Natural killer cell (primary cell): ENCODE measurements around the gene SIRT6. TPM values are rescaled to one million over a fixed set of nuclear protein-coding genes. Genes with fewer than 3 reads are reported as not detected.
"Not testable (repeated sequence)": the region's sequence is repeated elsewhere in the genome, so short reads cannot be mapped to it uniquely, and the experiment has no call there.

ENCODE experiments used
- ATAC-seq, 3 donors: fragments of 150-1000 bp in 2 of 3; fragments of 200-7000 bp in 1 of 3; cut with Tn5 transposase; 1 replicate in 1 of 3; 2 replicates in 2 of 3; pipeline ENCODE4 v1.10.0; 2021; ENCODE audit warnings: mild to moderate bottlenecking in 2 of 3, moderate library complexity in 2 of 3
- DNase-seq, 2 donors: peaks; one replicate each; pipeline versions ENCODE4 v3.0.0 to v3.0.0-alpha.2; 2013 to 2021; ENCODE audit warnings: mixed read lengths in 1 of 2
- H3K27ac ChIP-seq: one replicate; pipeline ENCODE4 v1.5.1; 2013; ENCODE audit warnings: mild to moderate bottlenecking, low read length
- H3K27me3 ChIP-seq: one replicate; pipeline ENCODE4 v1.6.1; 2013; ENCODE audit warnings: low read length; ENCODE audit not compliant: control insufficient read depth, insufficient read depth
- H3K36me3 ChIP-seq: one replicate; pipeline ENCODE4 v1.6.1; 2013; ENCODE audit warnings: low read length; ENCODE audit not compliant: control insufficient read depth, insufficient read depth
- H3K4me1 ChIP-seq: one replicate; pipeline ENCODE4 v1.6.1; 2013; ENCODE audit warnings: low read length; ENCODE audit not compliant: control insufficient read depth, insufficient read depth
- H3K4me3 ChIP-seq: one replicate; pipeline ENCODE4 v1.5.1; 2013; ENCODE audit warnings: low read length
- H3K9me3 ChIP-seq: one replicate; pipeline ENCODE4 v1.6.1; 2013; ENCODE audit warnings: low read length; ENCODE audit not compliant: control insufficient read depth, insufficient read depth
- H3K27ac Mint-ChIP-seq, 2 donors: one replicate each; pipeline ENCODE4 v1.8.0; 2022; ENCODE audit warnings: mild to moderate bottlenecking in 2 of 2, mixed read lengths in 2 of 2, moderate library complexity in 1 of 2
- H3K27me3 Mint-ChIP-seq, 2 donors: one replicate each; pipeline ENCODE4 v1.8.0; 2022; ENCODE audit warnings: low read depth in 2 of 2, mixed read lengths in 2 of 2
- H3K36me3 Mint-ChIP-seq: one replicate; pipeline ENCODE4 v1.8.0; 2022; ENCODE audit warnings: mixed read lengths
- H3K4me1 Mint-ChIP-seq, 2 donors: one replicate each; pipeline ENCODE4 v1.8.0; 2022; ENCODE audit warnings: mixed read lengths in 2 of 2
- H3K4me3 Mint-ChIP-seq: one replicate; pipeline ENCODE4 v1.8.0; 2022; ENCODE audit warnings: mild to moderate bottlenecking, moderate library complexity, mixed read lengths
- H3K9me3 Mint-ChIP-seq, 2 donors: one replicate each; pipeline ENCODE4 v1.8.0; 2022; ENCODE audit warnings: mixed read lengths in 2 of 2
- CTCF ChIP-seq: fragments of 200-600 bp; IDR thresholded peaks from one replicate; pipeline ENCODE4 v1.8.0; 2022; ENCODE audit warnings: antibody characterized with exemption
- WGBS: methylation state at CpG from one replicate; pipeline ENCODE4 v1.1.7; 2013; ENCODE audit warnings: missing lambda C conversion rate; ENCODE audit not compliant: insufficient coverage; 5-methylcytosine and 5-hydroxymethylcytosine counted together
- intact Hi-C: fragments of 100-400 bp; cut with micrococcal nuclease; formaldehyde crosslinking; loops from one replicate; pipeline ENCODE4 v1.14.2; 2022
- total RNA-seq, 4 donors: library from RNA; stranded (reverse); fragments of 120-200 nt in 1 of 4; gene quantifications; one replicate each; pipeline versions ENCODE4 v1.2.3 to v1.2.4, GENCODE V29; 2013 to 2022

The SIRT6 gene
- total RNA-seq, 3 donors from 2014 or later (not counting 1 experiment from before 2014, with no cell fraction given) = 29.5 to 37.4 (median 30.5) TPM

DNA sequence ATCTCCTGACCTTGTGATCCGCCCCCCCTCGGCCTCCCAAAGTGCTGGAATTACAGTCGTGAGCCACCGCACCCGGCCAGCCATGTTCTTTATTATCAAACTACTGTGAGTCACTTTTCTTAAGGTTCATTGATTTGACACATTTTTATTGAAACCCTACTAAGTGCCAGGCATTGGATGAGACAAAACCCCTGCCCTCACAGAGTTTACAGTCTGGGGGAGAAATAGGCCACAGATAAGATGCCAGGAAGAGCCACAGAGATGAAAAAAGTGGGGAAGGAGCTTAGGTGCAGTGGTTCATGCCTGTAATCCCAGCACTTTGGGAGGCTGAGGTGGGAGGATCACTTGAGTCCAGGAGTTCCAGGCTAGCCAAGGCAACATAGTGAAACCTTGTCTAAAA, 43.9 kb downstream of the SIRT6 start:
- intact Hi-C loops = no loop called here
- ATAC-seq = no peak
- Histone ChIP-seq H3K27ac (no peak overlapping the region), H3K4me1 (peaks cover 13% of the 10 kb centered on the region), H3K9me3 (no peaks in the 10 kb centered on the region), H3K27me3 (no peaks in the 10 kb centered on the region), H3K36me3 (no peaks in the 10 kb centered on the region), H3K4me3 (no peak overlapping the region)
- no peak overlapping the region for H3K27ac Mint-ChIP-seq
- H3K27me3 Mint-ChIP-seq = peaks cover 0 to 1% of the 10 kb centered on the region in 2 donors
- DNase-seq = no peak
- H3K9me3 Mint-ChIP-seq = no peaks in the 10 kb centered on the region
- no peaks in the 10 kb centered on the region for H3K36me3 Mint-ChIP-seq
- peaks cover 8 to 14% of the 10 kb centered on the region in 2 donors for H3K4me1 Mint-ChIP-seq
- no peak for TF ChIP-seq CTCF
- H3K4me3 Mint-ChIP-seq = no peak overlapping the region
- 91% methylated on average over 5 of the region's 5 CpGs for WGBS

DNA sequence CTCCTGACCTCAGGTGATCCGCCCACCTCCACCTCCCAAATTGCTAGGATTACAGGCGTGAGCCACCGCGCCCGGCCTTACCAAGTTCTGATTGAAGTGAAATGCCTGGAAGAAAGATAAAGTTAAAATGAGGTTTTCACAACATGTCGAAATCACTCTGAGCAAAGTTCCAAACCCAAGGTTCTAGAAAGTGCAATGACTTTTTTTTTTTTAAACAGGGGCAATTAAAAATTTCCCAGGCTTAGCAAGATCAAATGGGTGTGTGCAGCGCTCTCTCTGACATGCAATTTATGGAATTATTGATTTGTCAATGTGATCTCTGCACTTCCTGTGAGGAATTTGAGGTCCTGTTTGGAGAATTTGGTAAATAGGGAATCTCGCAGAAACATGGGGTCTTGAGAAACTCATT, 45.7 kb downstream of the SIRT6 start:
- H3K4me3 ChIP-seq = no peak overlapping the region
- Mint-ChIP-seq H3K27me3 (no peaks in the 10 kb centered on the region), H3K4me3 (no peak overlapping the region), H3K27ac (no peak overlapping the region), H3K36me3 (no peaks in the 10 kb centered on the region), H3K4me1 (peaks cover 8 to 14% of the 10 kb centered on the region in 2 donors), H3K9me3 (no peaks in the 10 kb centered on the region)
- peaks cover 13% of the 10 kb centered on the region for H3K4me1 ChIP-seq
- no peak overlapping the region for H3K27ac ChIP-seq
- no peak for TF ChIP-seq CTCF
- no peaks in the 10 kb centered on the region for H3K36me3 ChIP-seq
- DNase-seq (no peak), ATAC-seq (no peak)
- intact Hi-C loops = no loop called here
- H3K27me3 ChIP-seq = no peaks in the 10 kb centered on the region
- H3K9me3 ChIP-seq = no peaks in the 10 kb centered on the region
- WGBS = 89% methylated on average over 5 of the region's 8 CpGs

- H3K9me3 Mint-ChIP-seq, ATAC-seq, intact Hi-C loops, H3K27ac ChIP-seq, H3K36me3 ChIP-seq, DNase-seq, H3K9me3 ChIP-seq, H3K27me3 ChIP-seq, H3K36me3 Mint-ChIP-seq, H3K4me3 Mint-ChIP-seq, H3K27ac Mint-ChIP-seq, H3K4me3 ChIP-seq, H3K27me3 Mint-ChIP-seq: not testable (repeated sequence)
- peaks cover 8 to 12% of the 10 kb centered on the region in 2 donors for H3K4me1 Mint-ChIP-seq
- WGBS = 97% methylated on average over 9 of the region's 9 CpGs
- H3K4me1 ChIP-seq = peaks cover 12% of the 10 kb centered on the region
Observed at GRCh38 chr19:4135386-4135785, 47.0 kb downstream of the SIRT6 start.

DNA sequence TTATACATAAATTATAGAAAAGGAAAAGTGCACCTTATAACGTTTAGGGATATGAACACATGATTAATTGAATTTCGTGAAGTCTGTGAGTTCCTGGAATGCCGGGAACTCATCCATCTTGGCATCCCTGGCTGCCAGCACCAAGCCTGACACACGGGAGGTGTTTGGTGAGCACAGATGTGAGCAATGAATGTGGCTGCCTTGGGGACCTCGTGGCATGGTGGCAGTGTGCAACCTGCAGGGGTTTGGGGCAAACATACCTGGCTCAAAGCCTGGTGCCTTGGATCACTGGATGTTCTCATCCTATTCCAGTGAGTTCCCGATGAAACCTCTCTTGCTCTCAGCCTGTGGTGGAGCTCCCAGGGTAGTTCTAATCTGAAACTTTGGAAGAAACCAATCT, 48.0 kb downstream of the SIRT6 start:
- no peaks in the 10 kb centered on the region for H3K9me3 ChIP-seq
- no peak for DNase-seq
- no peak overlapping the region for H3K4me3 ChIP-seq
- no peak for TF ChIP-seq CTCF
- no peaks in the 10 kb centered on the region for H3K36me3 ChIP-seq
- H3K36me3 Mint-ChIP-seq = no peaks in the 10 kb centered on the region
- no peak overlapping the region for H3K4me3 Mint-ChIP-seq
- peaks cover under 1 to 3% of the 10 kb centered on the region in 2 donors for H3K4me1 Mint-ChIP-seq
- peaks cover 1% of the 10 kb centered on the region for H3K4me1 ChIP-seq
- intact Hi-C loops = no loop called here
- WGBS = 65% methylated on average over 6 of the region's 6 CpGs
- no peak for ATAC-seq
- no peaks in the 10 kb centered on the region for H3K27me3 ChIP-seq
- peaks cover 3 to 6% of the 10 kb centered on the region in 2 donors for H3K27me3 Mint-ChIP-seq
- no peak overlapping the region for H3K27ac ChIP-seq
- H3K9me3 Mint-ChIP-seq = no peaks in the 10 kb centered on the region
- H3K27ac Mint-ChIP-seq = no peak overlapping the region
